NT2/D1 (cell line): ENCODE data around the gene IFNA1.

ENCODE experiments used
- DNase-seq: peaks from one replicate; pipeline ENCODE4 v3.0.0-alpha.2; 2011; ENCODE audit warnings: low read depth, low spot score
- H3K27me3 ChIP-seq: 2 replicates; pipeline ENCODE4 v1.6.0; 2011; ENCODE audit warnings: mild to moderate bottlenecking; ENCODE audit not compliant: insufficient read length, insufficient read depth
- H3K36me3 ChIP-seq: 2 replicates; pipeline ENCODE4 v1.6.1; 2011; ENCODE audit warnings: mild to moderate bottlenecking, low read length, mixed read lengths; ENCODE audit not compliant: insufficient read depth, insufficient read length
- H3K4me1 ChIP-seq: 2 replicates; pipeline ENCODE4 v1.5.1; 2011; ENCODE audit not compliant: insufficient read depth, insufficient read length
- H3K4me3 ChIP-seq: 2 replicates; pipeline ENCODE4 v1.5.1; 2011; ENCODE audit warnings: low read depth; ENCODE audit not compliant: insufficient read length
- H3K9ac ChIP-seq: 2 replicates; pipeline ENCODE4 v1.6.0; 2011; ENCODE audit warnings: low read depth; ENCODE audit not compliant: insufficient read length
- H3K9me3 ChIP-seq: 2 replicates; pipeline ENCODE4 v1.5.1; 2011; ENCODE audit warnings: mild to moderate bottlenecking, low read length; ENCODE audit not compliant: insufficient read depth
- SUZ12 ChIP-seq: IDR thresholded peaks from 2 replicates; pipeline ENCODE4 v1.6.1; 2011; ENCODE audit not compliant: insufficient read length, insufficient read depth; ENCODE audit errors: extremely low read depth
- YY1 ChIP-seq: IDR thresholded peaks from 2 replicates; pipeline ENCODE4 v1.6.1; 2011; ENCODE audit not compliant: insufficient read length, insufficient read depth
- ZNF274 ChIP-seq: IDR thresholded peaks from 2 replicates; pipeline ENCODE4 v1.6.1; 2011; ENCODE audit warnings: mild to moderate bottlenecking, low read depth, low read length

IFNA1 gene

DNA sequence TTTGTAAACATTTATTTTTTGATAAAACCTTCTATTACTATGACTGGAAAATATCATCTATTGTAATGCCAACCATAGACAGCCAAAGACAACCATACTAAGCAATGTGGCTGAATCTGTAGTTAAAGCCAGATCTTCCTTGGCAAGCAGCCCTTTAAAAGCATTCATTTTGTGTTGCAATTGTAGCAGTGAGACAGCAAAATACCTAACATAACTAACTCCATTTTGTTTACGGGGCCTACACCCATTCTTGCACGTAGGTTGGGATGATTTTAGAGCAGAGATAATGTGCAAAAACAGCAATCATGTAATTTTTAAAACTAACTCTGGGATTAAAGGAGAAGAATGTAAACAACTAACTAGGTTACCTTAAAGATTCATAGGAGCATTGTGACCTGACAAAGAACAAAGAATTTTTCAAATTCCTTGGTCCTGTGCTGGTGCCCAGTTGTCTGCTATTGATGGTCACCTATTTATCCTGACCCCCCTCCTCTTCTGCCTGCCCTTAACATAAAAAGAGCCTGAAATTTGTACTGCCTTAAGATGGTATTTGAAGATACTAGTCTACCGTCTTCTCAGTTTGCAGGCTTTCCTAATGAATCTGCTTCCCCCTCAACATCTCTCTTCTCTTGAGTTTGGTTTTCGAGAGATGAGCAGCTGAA lies 10.6 kb downstream of the IFNA1 start:
- no peaks in the 10 kb centered on the region for H3K27me3 ChIP-seq
- DNase-seq, result no peak

DNA sequence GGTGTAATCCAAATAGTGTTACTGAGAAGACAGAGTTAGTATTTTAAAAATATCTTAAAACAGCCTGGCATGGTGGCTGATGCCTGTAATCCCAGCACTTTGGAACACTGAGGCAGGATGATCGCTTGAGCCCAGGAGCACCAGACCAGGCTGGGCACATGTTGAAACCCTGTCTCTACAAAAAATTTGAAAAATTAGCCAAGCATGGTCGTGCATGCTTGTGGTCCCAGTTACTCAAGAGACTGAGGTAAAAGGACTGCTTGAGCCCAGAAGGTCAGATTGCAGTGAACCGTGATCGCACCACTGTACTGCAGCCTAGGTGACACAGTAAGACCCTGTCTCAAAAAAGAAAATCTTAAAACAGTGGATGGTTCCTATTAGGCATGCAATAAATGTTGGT lies 12.4 kb downstream of the IFNA1 start:
- TF ChIP-seq ZNF274, result no peak
- TF ChIP-seq YY1, result no peak
- TF ChIP-seq SUZ12, result no peak
- DNase-seq, result no peak
- no peaks in the 10 kb centered on the region for H3K36me3 ChIP-seq
- no peaks in the 10 kb centered on the region for H3K9me3 ChIP-seq
- H3K4me1 ChIP-seq, result no peaks in the 10 kb centered on the region
- H3K9ac ChIP-seq, result no peak overlapping the region
- no peak overlapping the region for H3K4me3 ChIP-seq
- H3K27me3 ChIP-seq, result no peaks in the 10 kb centered on the region

More for the DNA sequence above, 10.6 kb downstream of the IFNA1 start:
- Histone ChIP-seq H3K4me1 (no peaks in the 10 kb centered on the region), H3K36me3 (no peaks in the 10 kb centered on the region), H3K9ac (no peak overlapping the region), H3K4me3 (no peak overlapping the region), H3K9me3 (no peaks in the 10 kb centered on the region)
- TF ChIP-seq ZNF274, result no peak
- no peak for TF ChIP-seq YY1
- no peak for TF ChIP-seq SUZ12

- H3K27me3 ChIP-seq, result no peaks in the 10 kb centered on the region
- no peak overlapping the region for H3K4me3 ChIP-seq
- H3K9me3 ChIP-seq, result no peaks in the 10 kb centered on the region
- no peaks in the 10 kb centered on the region for H3K4me1 ChIP-seq
- no peak overlapping the region for H3K9ac ChIP-seq
- no peak for DNase-seq
- no peaks in the 10 kb centered on the region for H3K36me3 ChIP-seq
- TF ChIP-seq YY1, result no peak
- TF ChIP-seq SUZ12, result no peak
- TF ChIP-seq ZNF274, result no peak
Observed at GRCh38 chr9:21454149-21454548, 13.9 kb downstream of the IFNA1 start.

DNA sequence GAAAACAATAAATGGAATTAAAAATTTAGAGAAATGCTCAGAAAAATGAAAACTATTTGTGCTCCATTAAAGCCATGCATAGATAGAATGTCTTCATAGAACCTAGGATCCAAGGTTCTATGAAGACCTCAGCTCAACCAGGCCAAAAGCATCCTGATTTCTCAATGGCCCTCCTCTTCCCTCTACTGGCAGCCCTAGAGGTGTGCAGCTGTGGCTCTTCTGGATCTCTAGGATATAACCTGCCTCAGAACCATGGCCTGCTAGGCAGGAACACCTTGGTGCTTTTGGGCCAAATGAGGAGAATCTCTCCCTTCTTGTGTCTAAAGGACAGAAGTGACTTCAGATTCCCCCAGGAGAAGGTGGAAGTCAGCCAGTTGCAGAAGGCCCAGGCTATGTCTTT lies 15.1 kb downstream of the IFNA1 start:
- Histone ChIP-seq H3K9me3 (no peaks in the 10 kb centered on the region), H3K4me3 (no peak overlapping the region), H3K36me3 (no peaks in the 10 kb centered on the region), H3K27me3 (no peaks in the 10 kb centered on the region), H3K4me1 (no peaks in the 10 kb centered on the region), H3K9ac (no peak overlapping the region)
- DNase-seq, result no peak
- no peak for TF ChIP-seq YY1
- TF ChIP-seq ZNF274, result no peak
- no peak for TF ChIP-seq SUZ12

DNA sequence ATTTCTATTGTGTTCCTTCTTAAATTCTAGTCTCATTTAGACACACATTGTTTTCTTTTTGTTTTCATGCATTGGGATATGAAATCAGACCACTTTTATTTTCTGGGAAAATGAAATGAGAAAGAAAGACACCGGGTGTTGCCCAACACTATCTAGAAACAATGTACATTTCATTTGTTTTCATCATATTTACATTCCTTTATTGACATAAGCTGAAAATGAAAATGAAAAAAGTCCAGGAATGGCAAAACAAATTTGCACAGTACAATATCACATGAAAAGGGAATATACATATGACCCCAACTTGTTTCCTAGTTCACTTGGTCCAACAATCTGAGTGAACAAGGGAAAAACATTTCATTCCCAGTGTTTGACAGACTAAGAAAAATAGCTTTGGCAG lies 21.1 kb downstream of the IFNA1 start:
- Histone ChIP-seq H3K4me3 (no peak overlapping the region), H3K9ac (no peak overlapping the region), H3K4me1 (no peaks in the 10 kb centered on the region), H3K27me3 (no peaks in the 10 kb centered on the region), H3K36me3 (no peaks in the 10 kb centered on the region), H3K9me3 (peaks cover 21% of the 10 kb centered on the region)
- TF ChIP-seq YY1, result no peak
- TF ChIP-seq SUZ12, result no peak
- no peak for TF ChIP-seq ZNF274
- DNase-seq, result no peak

DNA sequence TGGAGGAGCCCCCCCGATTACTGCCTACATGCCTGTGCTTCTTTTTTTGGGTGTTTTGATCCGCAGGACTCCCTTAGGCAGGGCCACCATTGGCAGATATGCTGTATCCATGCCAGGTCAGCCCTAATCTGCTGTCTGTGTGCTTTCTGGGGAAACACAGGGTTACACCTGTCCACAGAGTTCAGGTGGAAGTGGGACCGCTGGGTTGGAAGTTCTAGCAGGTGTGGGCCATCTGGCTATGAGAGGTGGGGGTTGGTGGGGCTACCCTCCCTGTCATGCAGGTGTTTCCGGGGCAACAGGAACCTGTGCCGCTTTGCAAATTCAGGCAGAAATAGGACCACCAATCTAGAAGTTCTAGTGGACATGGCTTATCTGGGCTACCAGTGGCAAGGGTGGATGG lies 24.9 kb downstream of the IFNA1 start:
- Histone ChIP-seq H3K4me3 (no peak overlapping the region), H3K9me3 (peaks cover 21% of the 10 kb centered on the region), H3K36me3 (no peaks in the 10 kb centered on the region), H3K4me1 (no peaks in the 10 kb centered on the region), H3K27me3 (no peaks in the 10 kb centered on the region), H3K9ac (no peak overlapping the region)
- TF ChIP-seq YY1, result no peak
- TF ChIP-seq SUZ12, result no peak
- no peak for TF ChIP-seq ZNF274
- no peak for DNase-seq

GRCh38 chr9:21465859-21466518 lies 25.8 kb downstream of the IFNA1 start:
- H3K36me3 ChIP-seq, result no peaks in the 10 kb centered on the region

More at GRCh38 chr9:21465859-21466518, 25.8 kb downstream of the IFNA1 start:
- no peak overlapping the region for H3K9ac ChIP-seq
- H3K27me3 ChIP-seq, result no peaks in the 10 kb centered on the region
- TF ChIP-seq YY1, result no peak
- TF ChIP-seq SUZ12, result no peak
- no peak for TF ChIP-seq ZNF274
- DNase-seq, result peak; percentile 69
- H3K4me3 ChIP-seq, result no peak overlapping the region
- H3K9me3 ChIP-seq, result peaks cover 21% of the 10 kb centered on the region
- no peaks in the 10 kb centered on the region for H3K4me1 ChIP-seq
